Measurements from ENCODE around the gene MAP3K6. TPM values are rescaled to one million over a fixed set of nuclear protein-coding genes. Genes with fewer than 3 reads are reported as not detected.

The MAP3K6 gene
- total RNA-seq, 1 donor from 2014 or later = 117 TPM

DNA sequence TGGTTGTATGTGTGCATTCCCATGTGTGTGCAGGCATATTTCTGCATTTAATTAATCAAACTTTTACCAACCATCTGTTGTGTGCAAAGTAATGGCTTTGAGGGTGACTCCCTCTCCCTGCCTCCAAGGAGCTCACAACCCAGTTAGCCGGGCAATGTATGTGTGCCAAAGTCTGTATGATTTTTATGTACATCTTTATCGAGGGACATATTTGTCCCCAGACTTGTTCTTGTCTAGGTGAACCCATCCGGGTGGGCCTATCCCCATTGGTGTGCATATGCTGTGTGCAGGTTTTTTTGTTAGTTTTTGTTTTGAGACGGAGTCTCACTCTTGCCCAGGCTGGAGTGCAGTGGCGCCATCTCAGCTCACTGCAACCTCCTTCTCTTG, 23.1 kb downstream of the MAP3K6 start:
- TF ChIP-seq, protein P1, sequence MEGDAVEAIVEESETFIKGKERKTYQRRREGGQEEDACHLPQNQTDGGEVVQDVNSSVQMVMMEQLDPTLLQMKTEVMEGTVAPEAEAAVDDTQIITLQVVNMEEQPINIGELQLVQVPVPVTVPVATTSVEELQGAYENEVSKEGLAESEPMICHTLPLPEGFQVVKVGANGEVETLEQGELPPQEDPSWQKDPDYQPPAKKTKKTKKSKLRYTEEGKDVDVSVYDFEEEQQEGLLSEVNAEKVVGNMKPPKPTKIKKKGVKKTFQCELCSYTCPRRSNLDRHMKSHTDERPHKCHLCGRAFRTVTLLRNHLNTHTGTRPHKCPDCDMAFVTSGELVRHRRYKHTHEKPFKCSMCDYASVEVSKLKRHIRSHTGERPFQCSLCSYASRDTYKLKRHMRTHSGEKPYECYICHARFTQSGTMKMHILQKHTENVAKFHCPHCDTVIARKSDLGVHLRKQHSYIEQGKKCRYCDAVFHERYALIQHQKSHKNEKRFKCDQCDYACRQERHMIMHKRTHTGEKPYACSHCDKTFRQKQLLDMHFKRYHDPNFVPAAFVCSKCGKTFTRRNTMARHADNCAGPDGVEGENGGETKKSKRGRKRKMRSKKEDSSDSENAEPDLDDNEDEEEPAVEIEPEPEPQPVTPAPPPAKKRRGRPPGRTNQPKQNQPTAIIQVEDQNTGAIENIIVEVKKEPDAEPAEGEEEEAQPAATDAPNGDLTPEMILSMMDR (IDR thresholded peaks at IDR 0.05) = no peak
- Histone ChIP-seq H3K27me3 (ENCODE audit: low read depth) (no peaks in the 10 kb centered on the region), H3K4me3 (peak overlapping the region; percentile 61), H3K27ac (peak overlapping the region; percentile 78), H3K4me1 (peaks cover 37% of the 10 kb centered on the region), H3K36me3 (peaks cover 7% of the 10 kb centered on the region), H3K9me3 (no peaks in the 10 kb centered on the region)
- DNase-seq (no peak), ATAC-seq (no peak)
- intact Hi-C loops (cut with DNase I) = no loop called here

DNA sequence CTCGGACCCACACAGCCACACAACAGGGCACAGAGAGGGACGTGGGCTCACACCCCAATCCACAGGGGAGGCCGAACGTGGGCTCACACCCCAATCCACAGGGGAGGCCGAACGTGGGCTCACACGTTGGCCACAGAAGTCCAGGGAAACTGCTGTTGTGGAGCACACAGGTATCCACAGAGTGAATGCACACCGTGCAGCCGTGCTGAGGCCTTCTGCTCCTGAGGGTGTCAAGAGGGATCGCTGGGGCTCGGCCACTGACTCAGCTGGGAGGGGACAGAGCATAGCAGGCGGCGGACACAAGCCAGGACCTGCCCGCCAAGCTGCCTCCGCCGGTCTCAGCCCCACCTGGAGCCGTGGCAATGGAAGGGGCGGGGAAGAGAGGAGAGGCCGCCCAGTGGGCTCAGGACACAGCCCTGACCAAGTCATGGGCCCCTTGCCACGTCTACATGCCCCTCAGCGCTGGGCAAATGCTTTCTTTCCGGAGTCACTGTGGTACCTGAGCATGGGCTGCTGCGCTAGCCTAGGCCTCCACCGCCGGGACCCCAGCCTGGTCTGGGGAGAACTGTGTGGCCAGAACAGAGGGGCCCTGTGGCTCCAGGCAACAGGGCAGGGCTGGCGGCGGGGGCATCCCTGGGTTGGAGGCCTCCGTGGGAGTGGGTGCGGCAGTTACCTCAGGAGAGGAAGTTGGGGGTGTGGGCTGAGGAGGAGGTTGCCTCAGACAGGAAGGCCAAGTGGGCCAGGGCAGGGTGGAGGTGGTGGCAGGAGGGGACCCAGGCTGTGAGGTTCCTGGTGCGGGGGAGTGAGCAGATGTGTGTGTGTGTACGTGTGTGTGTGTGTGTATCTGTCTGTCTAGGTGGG, 23.8 kb downstream of the MAP3K6 start:
- Histone ChIP-seq H3K36me3 (peaks cover 10% of the 10 kb centered on the region), H3K4me1 (peaks cover 37% of the 10 kb centered on the region), H3K9me3 (no peaks in the 10 kb centered on the region), H3K4me3 (peak overlapping the region; percentile 61), H3K27ac (peak overlapping the region; percentile 78), H3K27me3 (ENCODE audit: low read depth) (no peaks in the 10 kb centered on the region)
- peak; percentile 82 for DNase-seq
- ATAC-seq = peak; percentile 81 to 83
- TF ChIP-seq, protein P1 (IDR thresholded peaks at IDR 0.05) = no peak
- intact Hi-C loops (cut with DNase I) = no loop called here

DNA sequence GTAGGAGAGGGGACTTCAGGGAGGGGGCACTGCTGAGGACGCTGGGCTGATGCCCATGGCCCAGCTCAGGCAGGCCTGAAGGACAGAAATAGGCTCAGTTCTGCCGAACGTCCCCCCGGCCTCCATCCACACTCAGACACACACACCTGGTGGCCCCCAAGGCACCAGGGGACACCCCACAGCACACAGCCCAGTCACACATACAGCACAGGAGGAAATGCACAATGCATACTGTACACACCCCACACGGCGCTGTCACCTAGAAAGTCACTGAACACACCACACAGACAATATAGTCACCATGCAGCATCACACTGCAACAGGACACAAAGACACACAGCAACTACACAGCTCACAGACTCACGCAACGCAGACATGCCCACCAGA, 24.4 kb downstream of the MAP3K6 start:
- Histone ChIP-seq H3K27ac (peak overlapping the region; percentile 78), H3K36me3 (peaks cover 10% of the 10 kb centered on the region), H3K27me3 (ENCODE audit: low read depth) (no peaks in the 10 kb centered on the region), H3K4me1 (peaks cover 34% of the 10 kb centered on the region), H3K4me3 (peak overlapping the region; percentile 61), H3K9me3 (no peaks in the 10 kb centered on the region)
- intact Hi-C loops (cut with DNase I) = no loop called here
- DNase-seq = no peak
- TF ChIP-seq, protein P1 (IDR thresholded peaks at IDR 0.05) = no peak
- ATAC-seq = peak; percentile 14 to 34

DNA sequence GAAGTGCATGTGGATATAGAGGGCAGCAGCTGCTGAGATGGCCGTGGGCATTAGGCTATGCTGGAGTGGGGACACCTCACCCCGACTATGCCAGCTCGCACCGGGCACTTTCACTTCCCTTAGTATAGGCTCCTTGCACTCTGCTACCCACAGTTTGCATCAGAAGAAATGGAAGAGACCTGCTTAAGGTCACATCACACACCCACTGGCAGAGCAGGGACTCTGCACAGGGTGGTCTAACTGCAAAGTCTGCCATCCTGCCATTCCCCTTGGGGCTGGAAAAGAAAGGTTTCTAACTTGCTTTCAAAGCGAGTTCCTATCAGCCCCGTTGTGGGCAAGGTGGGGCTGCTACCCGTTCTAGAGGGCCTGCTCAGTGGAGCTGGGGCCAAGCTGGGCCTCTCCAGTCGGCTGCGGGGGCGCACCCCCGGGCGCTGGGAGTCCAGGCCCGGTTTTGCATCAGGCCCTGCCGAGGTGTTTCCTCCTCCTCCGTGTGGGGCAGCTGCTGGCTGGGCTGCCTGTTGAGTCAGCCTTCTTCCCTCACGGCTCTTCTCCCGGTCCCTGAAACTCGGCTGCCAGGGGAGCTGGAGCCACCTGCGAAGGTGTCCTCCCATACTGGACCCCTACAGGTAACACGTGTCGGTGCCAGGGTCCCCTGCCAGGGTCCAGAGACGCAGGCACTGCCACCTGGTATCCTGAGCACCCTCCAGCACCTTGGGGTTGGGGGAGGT, 25.1 kb downstream of the MAP3K6 start, which contains the start of gene SYTL1:
SYTL1 (plus strand) TSS at position 498 of the 728 bp plus-strand sequence. CDS start 3,313 bp downstream, outside the sequence.
- H3K27me3 ChIP-seq (ENCODE audit: low read depth) = no peaks in the 10 kb centered on the region
- peaks cover 17% of the 10 kb centered on the region for H3K36me3 ChIP-seq
- ATAC-seq = peak; percentile 81 to 89

DNA sequence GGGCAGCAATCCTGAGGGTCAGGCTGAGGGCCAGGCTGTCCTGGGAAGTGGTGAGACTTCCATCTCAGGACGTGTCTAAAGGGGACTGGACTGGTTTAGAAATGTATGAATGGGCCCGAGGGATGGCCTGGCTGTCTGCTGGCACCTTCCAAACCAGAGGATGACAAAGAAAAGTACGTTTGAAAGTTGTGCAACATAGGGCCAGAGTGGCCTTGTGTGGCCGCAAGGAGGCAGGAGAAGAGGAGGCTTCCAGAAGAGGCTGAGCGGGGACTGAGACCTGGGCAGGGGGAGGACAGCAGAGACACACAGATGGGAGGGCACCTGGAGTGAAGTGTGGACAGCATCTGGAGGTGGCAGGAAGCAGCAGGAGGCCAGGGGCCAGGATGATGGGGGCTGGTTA, 27.5 kb downstream of the MAP3K6 start:
- no peak for ATAC-seq
- H3K36me3 ChIP-seq = peaks cover 41% of the 10 kb centered on the region
- no peaks in the 10 kb centered on the region for H3K27me3 ChIP-seq (ENCODE audit: low read depth)
- no peaks in the 10 kb centered on the region for H3K9me3 ChIP-seq
- no peak overlapping the region for H3K27ac ChIP-seq
- H3K4me1 ChIP-seq = peaks cover 31% of the 10 kb centered on the region
- no peak for DNase-seq
- H3K4me3 ChIP-seq = no peak overlapping the region
- intact Hi-C loops (cut with DNase I) = no loop called here
- TF ChIP-seq, protein P1 (IDR thresholded peaks at IDR 0.05) = no peak

More for the DNA sequence above, 25.1 kb downstream of the MAP3K6 start, which contains the start of gene SYTL1:
- peak; percentile 81 for DNase-seq
- intact Hi-C loops (cut with DNase I) = no loop called here
- TF ChIP-seq, protein P1 (IDR thresholded peaks at IDR 0.05) = no peak
- H3K27ac ChIP-seq = peak within 1 kb of the TSS; percentile 78
- H3K4me1 ChIP-seq = peaks cover 31% of the 10 kb centered on the region
- no peaks in the 10 kb centered on the region for H3K9me3 ChIP-seq
- H3K4me3 ChIP-seq = peak within 1 kb of the TSS; percentile 61
